H1 (cell line): ENCODE measurements around the gene CALY. TPM values are rescaled to one million over a fixed set of nuclear protein-coding genes. Genes with fewer than 3 reads are reported as not detected.
A peak's percentile ranks its signal among the peaks of the same experiment; 100 is the strongest.

Experiments
- SIX5 ChIP-seq: IDR thresholded peaks from 2 replicates; pipeline ENCODE4 v1.6.1; 2011; ENCODE audit warnings: mild to moderate bottlenecking, low read depth, low read length
- TAF1 ChIP-seq: IDR thresholded peaks from 2 replicates; pipeline ENCODE4 v1.6.1; 2011; ENCODE audit warnings: mild to moderate bottlenecking, low read depth, low read length
- TAF7 ChIP-seq: optimal IDR thresholded peaks from 2 replicates; pipeline ENCODE3; 2011; ENCODE audit warnings: low read depth, mild to moderate bottlenecking, inconsistent platforms, low read length, moderate library complexity, borderline replicate concordance
- TEAD4 ChIP-seq: IDR thresholded peaks from 2 replicates; pipeline ENCODE4 v1.6.1; 2012; ENCODE audit warnings: low read depth, low read length, inconsistent platforms, mixed read lengths
- polyA plus RNA-seq, 7 experiments: library from polyadenylated mRNA; depleted of rRNA in 3 of 7; stranded (reverse) in 5 of 7; unstranded in 2 of 7; fragments of >200 nt in 5 of 7; fragments of 200-250 nt in 2 of 7; gene quantifications; 1 replicate in 5 of 7; 2 replicates in 1 of 7; 4 replicates in 1 of 7; pipeline versions ENCODE4 v1.2.1 to v1.2.3, GENCODE V29; 2011 to 2013; ENCODE audit warnings: missing spikeins in 2 of 7, mixed read lengths in 2 of 7
- total RNA-seq: library from RNA; stranded (reverse); fragmentation: NEBNext Ultra II Directional; extraction: Animal tissue kit (Norgen Biotek cat#: 25700); gene quantifications from 2 replicates; pipeline ENCODE4 v1.2.1, GENCODE V29; 2021
- TF ChIP-seq, protein P1 (sequence below), 3 experiments: IDR thresholded peaks; 1 replicate in 2 of 3; 2 replicates in 1 of 3; pipeline versions ENCODE4 v1.5.1 to v1.6.1; 2011; ENCODE audit warnings: low read length in 3 of 3, mild to moderate bottlenecking in 3 of 3, inconsistent platforms in 2 of 3, low read depth in 1 of 3, moderate library complexity in 1 of 3; ENCODE audit not compliant: insufficient read depth in 1 of 3; ENCODE audit errors: control extremely low read depth in 1 of 3
- TF ChIP-seq, protein P2 (sequence below): fragments of 300-600 bp; sonication (generic); IDR thresholded peaks from 2 replicates; pipeline ENCODE4 v1.7.1; 2012; ENCODE audit warnings: low read length, moderate library complexity, mild to moderate bottlenecking, inconsistent platforms; ENCODE audit not compliant: insufficient replicate concordance

CALY gene
- total and polyA plus RNA-seq, 2 of the 8 experiments (the other 6 are each of a cell fraction or from before 2014, with no cell fraction given) = 1.3 to 1.5 TPM

DNA sequence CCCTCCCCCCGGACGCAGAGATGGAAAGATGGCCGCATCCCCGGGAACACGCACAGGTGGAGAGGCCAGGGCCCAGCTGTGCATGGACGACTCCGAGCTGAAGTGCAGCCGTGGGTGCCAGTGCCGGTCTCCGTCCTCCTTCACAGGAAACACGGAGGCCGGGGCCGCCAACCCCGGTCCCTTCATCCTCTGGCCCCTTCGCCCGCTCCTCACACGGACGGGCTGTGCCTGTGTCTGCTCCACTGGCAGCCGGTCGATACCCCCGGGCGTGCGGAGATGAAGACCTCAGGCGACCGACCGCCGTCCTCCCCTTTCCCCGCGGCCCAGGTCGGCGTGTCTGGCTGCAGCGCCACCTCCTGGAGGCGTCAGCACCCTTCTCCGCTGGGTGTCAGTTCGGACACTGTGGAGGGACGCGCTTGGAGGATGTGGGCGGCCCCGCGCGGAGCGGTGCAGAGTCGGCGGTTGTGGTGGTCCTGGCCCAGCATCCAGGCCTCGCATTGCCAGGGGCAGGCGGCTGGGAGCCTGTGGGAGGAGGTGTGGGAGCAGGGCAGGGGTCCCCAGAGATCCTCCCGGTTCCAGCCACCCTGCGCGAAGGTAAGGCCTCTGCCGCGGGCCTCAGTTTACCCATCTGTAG lies 18.1 kb downstream of the CALY start (continued):
- TF ChIP-seq, protein P1, sequence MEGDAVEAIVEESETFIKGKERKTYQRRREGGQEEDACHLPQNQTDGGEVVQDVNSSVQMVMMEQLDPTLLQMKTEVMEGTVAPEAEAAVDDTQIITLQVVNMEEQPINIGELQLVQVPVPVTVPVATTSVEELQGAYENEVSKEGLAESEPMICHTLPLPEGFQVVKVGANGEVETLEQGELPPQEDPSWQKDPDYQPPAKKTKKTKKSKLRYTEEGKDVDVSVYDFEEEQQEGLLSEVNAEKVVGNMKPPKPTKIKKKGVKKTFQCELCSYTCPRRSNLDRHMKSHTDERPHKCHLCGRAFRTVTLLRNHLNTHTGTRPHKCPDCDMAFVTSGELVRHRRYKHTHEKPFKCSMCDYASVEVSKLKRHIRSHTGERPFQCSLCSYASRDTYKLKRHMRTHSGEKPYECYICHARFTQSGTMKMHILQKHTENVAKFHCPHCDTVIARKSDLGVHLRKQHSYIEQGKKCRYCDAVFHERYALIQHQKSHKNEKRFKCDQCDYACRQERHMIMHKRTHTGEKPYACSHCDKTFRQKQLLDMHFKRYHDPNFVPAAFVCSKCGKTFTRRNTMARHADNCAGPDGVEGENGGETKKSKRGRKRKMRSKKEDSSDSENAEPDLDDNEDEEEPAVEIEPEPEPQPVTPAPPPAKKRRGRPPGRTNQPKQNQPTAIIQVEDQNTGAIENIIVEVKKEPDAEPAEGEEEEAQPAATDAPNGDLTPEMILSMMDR (IDR thresholded peaks at IDR 0.05; ENCODE audit: control extremely low read depth in 1 of 3, insufficient read depth in 1 of 3, low read depth in 1 of 3, low read length in 3 of 3) = peak; percentile 85 to 96 (median 91)
- peak; percentile 88 for TF ChIP-seq TAF1
- TF ChIP-seq, protein P2, sequence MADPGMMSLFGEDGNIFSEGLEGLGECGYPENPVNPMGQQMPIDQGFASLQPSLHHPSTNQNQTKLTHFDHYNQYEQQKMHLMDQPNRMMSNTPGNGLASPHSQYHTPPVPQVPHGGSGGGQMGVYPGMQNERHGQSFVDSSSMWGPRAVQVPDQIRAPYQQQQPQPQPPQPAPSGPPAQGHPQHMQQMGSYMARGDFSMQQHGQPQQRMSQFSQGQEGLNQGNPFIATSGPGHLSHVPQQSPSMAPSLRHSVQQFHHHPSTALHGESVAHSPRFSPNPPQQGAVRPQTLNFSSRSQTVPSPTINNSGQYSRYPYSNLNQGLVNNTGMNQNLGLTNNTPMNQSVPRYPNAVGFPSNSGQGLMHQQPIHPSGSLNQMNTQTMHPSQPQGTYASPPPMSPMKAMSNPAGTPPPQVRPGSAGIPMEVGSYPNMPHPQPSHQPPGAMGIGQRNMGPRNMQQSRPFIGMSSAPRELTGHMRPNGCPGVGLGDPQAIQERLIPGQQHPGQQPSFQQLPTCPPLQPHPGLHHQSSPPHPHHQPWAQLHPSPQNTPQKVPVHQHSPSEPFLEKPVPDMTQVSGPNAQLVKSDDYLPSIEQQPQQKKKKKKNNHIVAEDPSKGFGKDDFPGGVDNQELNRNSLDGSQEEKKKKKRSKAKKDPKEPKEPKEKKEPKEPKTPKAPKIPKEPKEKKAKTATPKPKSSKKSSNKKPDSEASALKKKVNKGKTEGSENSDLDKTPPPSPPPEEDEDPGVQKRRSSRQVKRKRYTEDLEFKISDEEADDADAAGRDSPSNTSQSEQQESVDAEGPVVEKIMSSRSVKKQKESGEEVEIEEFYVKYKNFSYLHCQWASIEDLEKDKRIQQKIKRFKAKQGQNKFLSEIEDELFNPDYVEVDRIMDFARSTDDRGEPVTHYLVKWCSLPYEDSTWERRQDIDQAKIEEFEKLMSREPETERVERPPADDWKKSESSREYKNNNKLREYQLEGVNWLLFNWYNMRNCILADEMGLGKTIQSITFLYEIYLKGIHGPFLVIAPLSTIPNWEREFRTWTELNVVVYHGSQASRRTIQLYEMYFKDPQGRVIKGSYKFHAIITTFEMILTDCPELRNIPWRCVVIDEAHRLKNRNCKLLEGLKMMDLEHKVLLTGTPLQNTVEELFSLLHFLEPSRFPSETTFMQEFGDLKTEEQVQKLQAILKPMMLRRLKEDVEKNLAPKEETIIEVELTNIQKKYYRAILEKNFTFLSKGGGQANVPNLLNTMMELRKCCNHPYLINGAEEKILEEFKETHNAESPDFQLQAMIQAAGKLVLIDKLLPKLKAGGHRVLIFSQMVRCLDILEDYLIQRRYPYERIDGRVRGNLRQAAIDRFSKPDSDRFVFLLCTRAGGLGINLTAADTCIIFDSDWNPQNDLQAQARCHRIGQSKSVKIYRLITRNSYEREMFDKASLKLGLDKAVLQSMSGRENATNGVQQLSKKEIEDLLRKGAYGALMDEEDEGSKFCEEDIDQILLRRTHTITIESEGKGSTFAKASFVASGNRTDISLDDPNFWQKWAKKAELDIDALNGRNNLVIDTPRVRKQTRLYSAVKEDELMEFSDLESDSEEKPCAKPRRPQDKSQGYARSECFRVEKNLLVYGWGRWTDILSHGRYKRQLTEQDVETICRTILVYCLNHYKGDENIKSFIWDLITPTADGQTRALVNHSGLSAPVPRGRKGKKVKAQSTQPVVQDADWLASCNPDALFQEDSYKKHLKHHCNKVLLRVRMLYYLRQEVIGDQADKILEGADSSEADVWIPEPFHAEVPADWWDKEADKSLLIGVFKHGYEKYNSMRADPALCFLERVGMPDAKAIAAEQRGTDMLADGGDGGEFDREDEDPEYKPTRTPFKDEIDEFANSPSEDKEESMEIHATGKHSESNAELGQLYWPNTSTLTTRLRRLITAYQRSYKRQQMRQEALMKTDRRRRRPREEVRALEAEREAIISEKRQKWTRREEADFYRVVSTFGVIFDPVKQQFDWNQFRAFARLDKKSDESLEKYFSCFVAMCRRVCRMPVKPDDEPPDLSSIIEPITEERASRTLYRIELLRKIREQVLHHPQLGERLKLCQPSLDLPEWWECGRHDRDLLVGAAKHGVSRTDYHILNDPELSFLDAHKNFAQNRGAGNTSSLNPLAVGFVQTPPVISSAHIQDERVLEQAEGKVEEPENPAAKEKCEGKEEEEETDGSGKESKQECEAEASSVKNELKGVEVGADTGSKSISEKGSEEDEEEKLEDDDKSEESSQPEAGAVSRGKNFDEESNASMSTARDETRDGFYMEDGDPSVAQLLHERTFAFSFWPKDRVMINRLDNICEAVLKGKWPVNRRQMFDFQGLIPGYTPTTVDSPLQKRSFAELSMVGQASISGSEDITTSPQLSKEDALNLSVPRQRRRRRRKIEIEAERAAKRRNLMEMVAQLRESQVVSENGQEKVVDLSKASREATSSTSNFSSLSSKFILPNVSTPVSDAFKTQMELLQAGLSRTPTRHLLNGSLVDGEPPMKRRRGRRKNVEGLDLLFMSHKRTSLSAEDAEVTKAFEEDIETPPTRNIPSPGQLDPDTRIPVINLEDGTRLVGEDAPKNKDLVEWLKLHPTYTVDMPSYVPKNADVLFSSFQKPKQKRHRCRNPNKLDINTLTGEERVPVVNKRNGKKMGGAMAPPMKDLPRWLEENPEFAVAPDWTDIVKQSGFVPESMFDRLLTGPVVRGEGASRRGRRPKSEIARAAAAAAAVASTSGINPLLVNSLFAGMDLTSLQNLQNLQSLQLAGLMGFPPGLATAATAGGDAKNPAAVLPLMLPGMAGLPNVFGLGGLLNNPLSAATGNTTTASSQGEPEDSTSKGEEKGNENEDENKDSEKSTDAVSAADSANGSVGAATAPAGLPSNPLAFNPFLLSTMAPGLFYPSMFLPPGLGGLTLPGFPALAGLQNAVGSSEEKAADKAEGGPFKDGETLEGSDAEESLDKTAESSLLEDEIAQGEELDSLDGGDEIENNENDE = no peak
- peak; percentile 70 for TF ChIP-seq TAF7
- no peak for TF ChIP-seq SIX5
- TF ChIP-seq TEAD4 = no peak
